ENCODE results near the gene BATF. TPM values are rescaled to one million over a fixed set of nuclear protein-coding genes. Genes with fewer than 3 reads are reported as not detected.

BATF gene
- total and polyA plus RNA-seq, 4 donors = 2.1 to 8.0 (median 2.9) TPM

DNA sequence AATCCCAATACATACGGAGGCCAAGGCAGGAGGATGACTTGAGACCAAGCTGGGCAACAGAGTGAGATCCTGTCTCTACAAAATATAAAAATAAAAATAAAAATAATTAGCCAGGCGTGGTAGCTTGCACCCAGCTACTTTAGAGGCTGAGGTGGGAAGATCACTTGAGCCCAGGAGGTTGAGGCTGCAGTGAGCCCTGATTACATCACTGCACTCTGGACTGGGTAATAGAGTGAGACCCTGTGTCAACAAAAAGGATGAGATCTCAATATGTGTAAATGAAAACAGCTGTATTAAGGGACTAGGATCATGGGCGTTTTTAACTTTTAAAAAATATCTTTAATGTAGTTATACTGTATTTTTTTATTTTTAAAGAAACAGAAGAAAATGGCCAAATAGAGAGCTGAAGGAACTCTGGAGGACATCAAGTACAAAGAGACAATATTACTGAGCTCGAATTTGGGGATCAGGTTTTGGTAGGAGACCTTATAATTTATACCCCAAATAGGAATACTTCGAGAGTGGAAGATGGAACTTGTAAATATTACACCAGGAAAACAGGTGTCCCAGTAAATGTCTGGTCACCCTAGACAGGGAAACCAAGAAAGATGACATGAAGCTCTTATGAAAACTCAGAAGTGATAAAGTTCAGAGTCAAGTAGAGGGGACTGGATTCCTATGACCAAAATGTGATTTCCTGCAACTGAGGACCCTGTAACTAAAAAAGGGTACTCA, 13.1 kb downstream of the BATF start:
- intact Hi-C loops (cut with DNase I) = no loop called here
- WGBS, 2 donors = 79 to 83% methylated on average over 5 of the region's 5 CpGs

DNA sequence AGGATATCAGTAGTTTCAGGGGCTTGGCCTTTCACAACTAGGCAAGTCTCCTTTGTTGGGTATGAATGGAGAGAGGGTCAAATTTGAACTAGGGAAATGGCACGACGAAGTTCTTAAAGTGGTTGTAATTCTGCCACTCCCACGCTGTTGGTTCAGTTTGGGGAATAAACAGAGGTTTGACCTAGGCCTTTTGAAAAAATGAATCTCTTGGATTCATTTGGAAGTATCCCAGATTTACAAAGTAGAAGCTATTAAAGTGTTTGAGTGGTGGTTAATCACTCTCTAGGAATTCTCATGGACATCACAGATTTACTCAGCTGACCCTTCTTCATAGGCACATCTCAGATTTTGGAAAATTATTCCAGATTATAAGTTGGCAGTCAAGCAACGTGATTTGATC, 14.8 kb downstream of the BATF start:
- H3K27me3 ChIP-seq (ENCODE audit: control insufficient read depth in 1 of 2, insufficient read depth in 2 of 2, low read length in 1 of 2) = no peaks in the 10 kb centered on the region
- no peak overlapping the region for H3K4me3 ChIP-seq (ENCODE audit: low read length in 2 of 2)
- H3K27ac ChIP-seq (ENCODE audit: low read depth in 1 of 2, low read length in 2 of 2) = no peak overlapping the region
- 95% methylated on average over 4 of the region's 4 CpGs for WGBS, 2 donors
- H3K9me3 ChIP-seq (ENCODE audit: control insufficient read depth, low read length) = no peaks in the 10 kb centered on the region
- no peaks in the 10 kb centered on the region for H3K4me1 ChIP-seq (ENCODE audit: control insufficient read depth in 1 of 2, insufficient read depth in 2 of 2, low read length in 2 of 2)
- DNase-seq = no peak
- no peaks in the 10 kb centered on the region for H3K36me3 ChIP-seq (ENCODE audit: control insufficient read depth in 1 of 2, insufficient read depth in 2 of 2, low read length in 1 of 2)
- no peak for ATAC-seq (ENCODE audit: low FRiP score)
- intact Hi-C loops (cut with DNase I) = no loop called here

More for the DNA sequence above, 13.1 kb downstream of the BATF start:
- Histone ChIP-seq H3K27ac (ENCODE audit: low read depth in 1 of 2, low read length in 2 of 2) (no peak overlapping the region), H3K4me3 (ENCODE audit: low read length in 2 of 2) (no peak overlapping the region), H3K27me3 (ENCODE audit: control insufficient read depth in 1 of 2, insufficient read depth in 2 of 2, low read length in 1 of 2) (no peaks in the 10 kb centered on the region), H3K4me1 (ENCODE audit: control insufficient read depth in 1 of 2, insufficient read depth in 2 of 2, low read length in 2 of 2) (no peaks in the 10 kb centered on the region), H3K9me3 (ENCODE audit: control insufficient read depth, low read length) (no peaks in the 10 kb centered on the region), H3K36me3 (ENCODE audit: control insufficient read depth in 1 of 2, insufficient read depth in 2 of 2, low read length in 1 of 2) (no peaks in the 10 kb centered on the region)
- DNase-seq (no peak), ATAC-seq (ENCODE audit: low FRiP score) (no peak)

DNA sequence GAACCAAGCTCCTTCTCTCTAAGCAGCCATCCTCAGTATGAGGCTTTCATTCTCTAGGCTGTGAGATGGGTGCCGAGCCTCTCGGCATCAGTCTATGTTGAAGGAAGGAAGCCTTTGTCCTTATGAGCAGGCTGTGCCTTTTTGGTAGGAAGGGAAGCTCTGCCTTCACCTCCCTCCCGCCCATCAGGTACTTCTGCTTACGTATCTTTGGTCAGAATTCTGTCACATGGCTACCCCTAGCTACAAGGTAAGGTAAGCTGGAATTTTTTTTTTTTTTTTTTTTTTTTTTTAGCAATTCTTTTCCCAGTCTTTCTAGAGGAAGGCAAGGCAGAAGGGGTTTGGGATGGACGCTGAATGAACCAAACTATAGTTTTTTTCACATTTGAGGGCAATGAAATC, 16.9 kb downstream of the BATF start:
- ATAC-seq (ENCODE audit: low FRiP score) = no peak
- Histone ChIP-seq H3K27me3 (ENCODE audit: control insufficient read depth in 1 of 2, insufficient read depth in 2 of 2, low read length in 1 of 2) (no peaks in the 10 kb centered on the region), H3K9me3 (ENCODE audit: control insufficient read depth, low read length) (no peaks in the 10 kb centered on the region), H3K4me1 (ENCODE audit: control insufficient read depth in 1 of 2, insufficient read depth in 2 of 2, low read length in 2 of 2) (no peaks in the 10 kb centered on the region), H3K4me3 (ENCODE audit: low read length in 2 of 2) (no peak overlapping the region), H3K27ac (ENCODE audit: low read depth in 1 of 2, low read length in 2 of 2) (no peak overlapping the region), H3K36me3 (ENCODE audit: control insufficient read depth in 1 of 2, insufficient read depth in 2 of 2, low read length in 1 of 2) (no peaks in the 10 kb centered on the region)
- intact Hi-C loops (cut with DNase I) = no loop called here
- WGBS, 2 donors = 95 to 96% methylated on average over 5 of the region's 5 CpGs
- DNase-seq = no peak

DNA sequence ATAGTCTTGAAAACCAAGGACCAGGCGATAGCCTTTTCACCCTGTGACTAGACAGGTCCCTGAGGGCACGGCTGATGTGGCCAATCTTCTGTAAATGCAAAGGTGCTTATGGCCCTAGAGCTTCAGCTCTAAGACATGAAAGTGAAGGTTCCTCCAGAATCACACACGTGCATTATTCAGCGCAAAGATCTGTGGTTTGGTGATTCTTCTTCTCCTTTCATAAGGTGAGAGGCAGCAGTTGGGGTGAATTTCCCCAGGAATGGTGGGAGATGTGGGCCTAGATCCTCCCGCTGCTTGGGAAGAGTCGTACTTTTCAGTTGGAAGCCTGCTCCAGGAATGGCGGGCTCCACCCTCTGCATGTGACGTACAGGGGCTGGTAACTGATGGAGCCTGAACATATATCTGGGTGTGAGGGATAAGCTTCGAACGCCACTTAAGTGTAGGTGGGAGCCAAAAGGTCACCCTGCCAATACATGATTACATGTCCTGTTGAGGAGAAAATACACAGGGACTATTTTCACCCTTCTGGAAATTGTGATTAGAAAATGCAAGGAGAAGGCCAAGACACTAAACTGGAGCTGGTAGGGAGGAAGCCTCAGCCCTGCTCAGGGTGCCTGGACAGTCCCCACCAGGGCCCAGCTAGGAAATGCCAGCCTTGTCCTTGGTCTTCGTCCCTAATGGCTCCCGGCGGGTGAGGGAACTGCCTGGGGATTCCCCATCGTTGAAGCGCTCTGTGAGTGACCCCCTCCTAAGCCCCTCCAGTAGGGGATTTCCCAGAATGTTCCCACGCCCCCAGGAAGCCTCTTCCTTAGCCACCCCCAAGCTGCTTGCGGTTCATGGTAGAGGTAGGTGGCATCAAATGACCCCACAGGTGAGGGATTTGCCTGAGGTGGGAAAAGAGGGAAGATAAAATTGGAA, 17.6 kb downstream of the BATF start:
- H3K27ac ChIP-seq (ENCODE audit: low read depth in 1 of 2, low read length in 2 of 2) = no peak overlapping the region
- WGBS, 2 donors = 83 to 89% methylated on average over 17 of the region's 17 CpGs
- no peaks in the 10 kb centered on the region for H3K36me3 ChIP-seq (ENCODE audit: control insufficient read depth in 1 of 2, insufficient read depth in 2 of 2, low read length in 1 of 2)
- no peak for DNase-seq
- H3K9me3 ChIP-seq (ENCODE audit: control insufficient read depth, low read length) = no peaks in the 10 kb centered on the region
- ATAC-seq (ENCODE audit: low FRiP score) = no peak
- intact Hi-C loops (cut with DNase I) = no loop called here
- H3K4me1 ChIP-seq (ENCODE audit: control insufficient read depth in 1 of 2, insufficient read depth in 2 of 2, low read length in 2 of 2) = no peaks in the 10 kb centered on the region
- H3K27me3 ChIP-seq (ENCODE audit: control insufficient read depth in 1 of 2, insufficient read depth in 2 of 2, low read length in 1 of 2) = no peaks in the 10 kb centered on the region
- no peak overlapping the region for H3K4me3 ChIP-seq (ENCODE audit: low read length in 2 of 2)

DNA sequence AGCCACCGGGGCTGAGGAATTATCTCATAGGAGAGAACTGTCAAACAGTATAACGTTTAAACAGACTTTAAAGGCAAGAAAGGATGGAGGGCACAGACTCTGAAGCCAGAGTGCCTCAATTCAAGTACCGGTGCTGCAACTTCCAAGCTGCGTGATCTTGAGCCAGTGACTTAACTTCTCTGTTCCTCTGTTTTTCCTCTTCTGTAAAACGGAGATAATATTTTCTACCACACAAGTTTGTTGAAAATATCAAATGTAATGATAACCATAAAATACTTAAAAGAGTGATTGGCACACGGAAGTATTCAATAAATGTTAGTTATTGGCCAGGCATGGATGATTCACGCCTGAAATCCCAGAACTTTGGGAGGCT, 18.2 kb downstream of the BATF start:
- 75 to 83% methylated on average over 7 of the region's 7 CpGs for WGBS, 2 donors
- intact Hi-C loops (cut with DNase I) = no loop called here

DNA sequence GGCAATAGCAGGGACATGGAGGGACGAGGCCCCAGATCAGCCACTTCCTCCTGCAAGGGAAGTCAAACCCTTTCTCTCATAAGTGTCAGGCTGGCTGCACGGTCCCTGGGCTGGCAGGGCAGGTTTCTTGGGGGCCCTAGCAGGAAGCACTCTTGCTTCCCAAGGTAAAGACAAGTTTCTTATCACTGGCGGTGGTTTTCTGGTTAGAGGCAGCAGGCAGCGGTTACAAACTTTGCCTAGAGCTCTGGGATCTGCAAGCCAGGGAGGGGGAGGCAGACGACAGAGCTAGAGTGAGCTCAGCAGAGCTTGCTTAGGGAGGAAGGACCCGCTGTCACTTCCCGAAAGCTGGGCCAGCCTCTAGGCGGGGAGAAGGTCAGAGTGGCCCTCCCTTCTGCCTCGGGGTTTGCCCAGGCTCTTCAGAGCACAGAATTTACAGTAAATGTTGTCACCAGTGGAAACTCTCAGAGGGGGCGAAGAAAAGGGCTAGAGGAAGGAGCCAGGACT, 20.4 kb downstream of the BATF start:
- Histone ChIP-seq H3K4me1 (ENCODE audit: control insufficient read depth in 1 of 2, insufficient read depth in 2 of 2, low read length in 2 of 2) (no peaks in the 10 kb centered on the region), H3K36me3 (ENCODE audit: control insufficient read depth in 1 of 2, insufficient read depth in 2 of 2, low read length in 1 of 2) (no peaks in the 10 kb centered on the region), H3K4me3 (ENCODE audit: low read length in 2 of 2) (no peak overlapping the region), H3K27me3 (ENCODE audit: control insufficient read depth in 1 of 2, insufficient read depth in 2 of 2, low read length in 1 of 2) (no peaks in the 10 kb centered on the region), H3K27ac (ENCODE audit: low read depth in 1 of 2, low read length in 2 of 2) (no peak overlapping the region), H3K9me3 (ENCODE audit: control insufficient read depth, low read length) (no peaks in the 10 kb centered on the region)
- intact Hi-C loops (cut with DNase I) = no loop called here
- DNase-seq (peak; percentile 79 to 91), ATAC-seq (ENCODE audit: low FRiP score) (peak; percentile 82)
- WGBS, 2 donors = 21 to 34% methylated on average over 10 of the region's 10 CpGs

More for the DNA sequence above, 18.2 kb downstream of the BATF start:
- Histone ChIP-seq H3K9me3 (ENCODE audit: control insufficient read depth, low read length) (no peaks in the 10 kb centered on the region), H3K4me3 (ENCODE audit: low read length in 2 of 2) (no peak overlapping the region), H3K27ac (ENCODE audit: low read depth in 1 of 2, low read length in 2 of 2) (no peak overlapping the region), H3K36me3 (ENCODE audit: control insufficient read depth in 1 of 2, insufficient read depth in 2 of 2, low read length in 1 of 2) (no peaks in the 10 kb centered on the region), H3K27me3 (ENCODE audit: control insufficient read depth in 1 of 2, insufficient read depth in 2 of 2, low read length in 1 of 2) (no peaks in the 10 kb centered on the region), H3K4me1 (ENCODE audit: control insufficient read depth in 1 of 2, insufficient read depth in 2 of 2, low read length in 2 of 2) (no peaks in the 10 kb centered on the region)
- no peak for DNase-seq
- ATAC-seq (ENCODE audit: low FRiP score) = no peak

DNA sequence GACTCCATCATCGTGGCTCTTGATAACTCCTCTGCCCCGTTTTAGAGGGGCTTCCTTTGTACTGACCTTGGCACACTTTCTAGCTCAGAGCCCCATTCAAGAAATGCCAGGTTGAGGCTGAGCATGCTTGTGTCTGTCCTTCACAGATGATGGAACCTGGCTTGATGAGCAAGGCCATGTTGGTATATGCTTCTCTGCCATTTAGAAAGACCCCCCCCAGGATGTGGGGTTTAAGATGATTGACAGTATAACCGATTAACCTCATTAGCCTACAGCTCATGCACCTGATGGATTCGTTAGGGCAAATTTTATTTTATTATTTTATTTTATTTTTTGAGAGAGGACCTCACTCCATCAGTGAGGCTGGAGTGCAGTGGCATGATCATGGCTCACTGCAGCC, 21.0 kb downstream of the BATF start:
- DNase-seq (no peak), ATAC-seq (ENCODE audit: low FRiP score) (no peak)
- 62 to 80% methylated on average over 4 of the region's 4 CpGs for WGBS, 2 donors
- intact Hi-C loops (cut with DNase I) = no loop called here
- H3K4me1 ChIP-seq (ENCODE audit: control insufficient read depth in 1 of 2, insufficient read depth in 2 of 2, low read length in 2 of 2) = no peaks in the 10 kb centered on the region
- no peak overlapping the region for H3K4me3 ChIP-seq (ENCODE audit: low read length in 2 of 2)
- no peaks in the 10 kb centered on the region for H3K36me3 ChIP-seq (ENCODE audit: control insufficient read depth in 1 of 2, insufficient read depth in 2 of 2, low read length in 1 of 2)
- H3K9me3 ChIP-seq (ENCODE audit: control insufficient read depth, low read length) = no peaks in the 10 kb centered on the region
- H3K27ac ChIP-seq (ENCODE audit: low read depth in 1 of 2, low read length in 2 of 2) = peak overlapping the region in 1 of 2 donors; percentile 3
- H3K27me3 ChIP-seq (ENCODE audit: control insufficient read depth in 1 of 2, insufficient read depth in 2 of 2, low read length in 1 of 2) = no peaks in the 10 kb centered on the region

DNA sequence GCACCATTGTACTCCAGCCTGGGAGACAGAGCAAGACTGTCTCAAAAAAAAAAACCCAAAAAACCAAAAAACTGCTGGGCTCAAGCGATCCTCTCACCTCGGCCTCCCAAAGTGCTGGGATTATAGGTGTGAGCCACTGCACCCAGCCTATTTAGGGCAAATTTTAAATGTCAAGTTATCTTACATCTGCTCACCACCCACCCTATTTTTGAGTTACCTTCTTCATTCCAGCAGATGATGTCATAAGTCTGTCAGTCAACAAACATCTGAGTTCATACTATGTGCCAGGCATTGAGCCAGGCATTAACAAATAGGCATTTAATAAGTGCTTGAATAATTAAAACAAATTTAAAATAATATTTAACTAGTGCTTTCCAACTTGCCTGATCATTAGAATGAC, 21.5 kb downstream of the BATF start:
- ATAC-seq (ENCODE audit: low FRiP score) (no peak), DNase-seq (no peak)
- H3K36me3 ChIP-seq (ENCODE audit: control insufficient read depth in 1 of 2, insufficient read depth in 2 of 2, low read length in 1 of 2) = no peaks in the 10 kb centered on the region
- no peaks in the 10 kb centered on the region for H3K4me1 ChIP-seq (ENCODE audit: control insufficient read depth in 1 of 2, insufficient read depth in 2 of 2, low read length in 2 of 2)
- 88 to 98% methylated on average over 2 of the region's 2 CpGs for WGBS, 2 donors
- H3K27ac ChIP-seq (ENCODE audit: low read depth in 1 of 2, low read length in 2 of 2) = no peak overlapping the region
- no peaks in the 10 kb centered on the region for H3K9me3 ChIP-seq (ENCODE audit: control insufficient read depth, low read length)
- no peaks in the 10 kb centered on the region for H3K27me3 ChIP-seq (ENCODE audit: control insufficient read depth in 1 of 2, insufficient read depth in 2 of 2, low read length in 1 of 2)
- H3K4me3 ChIP-seq (ENCODE audit: low read length in 2 of 2) = no peak overlapping the region
- intact Hi-C loops (cut with DNase I) = no loop called here
